BLaER1 (cell line): ENCODE measurements around the gene CGGBP1.
A peak's percentile ranks its signal among the peaks of the same experiment; 100 is the strongest.

ENCODE experiments used
- H3K27ac ChIP-seq: shearing (Covaris generic); formaldehyde crosslinking; 2 replicates; pipeline ENCODE4 v1.8.1; 2022
- H3K27me3 ChIP-seq: shearing (Covaris generic); formaldehyde crosslinking; 2 replicates; pipeline ENCODE4 v1.8.1; 2022
- H3K36me3 ChIP-seq: shearing (Covaris generic); formaldehyde crosslinking; 2 replicates; pipeline ENCODE4 v1.8.1; 2022
- H3K4me1 ChIP-seq: shearing (Covaris generic); formaldehyde crosslinking; 2 replicates; pipeline ENCODE4 v1.8.1; 2022
- H3K4me2 ChIP-seq: shearing (Covaris generic); formaldehyde crosslinking; 2 replicates; pipeline ENCODE4 v1.8.1; 2022
- H3K4me3 ChIP-seq: shearing (Covaris generic); formaldehyde crosslinking; 2 replicates; pipeline ENCODE4 v1.8.1; 2022
- H3K9ac ChIP-seq: shearing (Covaris generic); formaldehyde crosslinking; 2 replicates; pipeline ENCODE4 v1.8.1; 2022
- H3K9me3 ChIP-seq: shearing (Covaris generic); formaldehyde crosslinking; 2 replicates; pipeline ENCODE4 v1.8.1; 2022
- H4K20me1 ChIP-seq: shearing (Covaris generic); formaldehyde crosslinking; 2 replicates; pipeline ENCODE4 v1.8.1; 2022
- Cebpa-rat ChIP-seq: shearing (Covaris generic); IDR thresholded peaks from 2 replicates; pipeline ENCODE4 v1.8.1; 2022

The CGGBP1 gene

DNA sequence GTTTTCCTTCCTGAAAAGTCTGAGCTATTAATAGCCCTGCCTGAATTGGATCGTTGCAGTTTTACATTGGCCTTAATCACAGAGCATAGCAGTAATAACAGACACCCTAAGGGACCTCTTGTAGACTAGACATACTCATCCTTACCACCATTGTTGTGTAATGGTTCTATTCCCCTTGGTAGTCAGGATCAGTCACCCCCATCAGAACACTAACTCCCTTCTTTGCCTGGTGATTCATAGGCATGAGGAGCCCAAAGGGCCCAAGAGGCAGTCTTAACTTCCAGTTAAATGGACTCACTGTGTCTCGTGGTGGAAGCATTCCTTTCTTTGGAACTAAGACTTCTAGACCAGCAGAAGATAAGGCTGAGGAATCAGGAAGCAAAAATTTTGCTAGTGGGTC, 20.2 kb downstream of the CGGBP1 start:
- H3K27ac ChIP-seq: no peak overlapping the region
- no peaks in the 10 kb centered on the region for H3K36me3 ChIP-seq
- no peaks in the 10 kb centered on the region for H4K20me1 ChIP-seq
- H3K4me3 ChIP-seq: no peak overlapping the region
- no peak overlapping the region for H3K4me2 ChIP-seq
- no peak overlapping the region for H3K9ac ChIP-seq
- H3K4me1 ChIP-seq: no peaks in the 10 kb centered on the region
- H3K9me3 ChIP-seq: no peaks in the 10 kb centered on the region
- no peak for TF ChIP-seq Cebpa-rat
- no peaks in the 10 kb centered on the region for H3K27me3 ChIP-seq

DNA sequence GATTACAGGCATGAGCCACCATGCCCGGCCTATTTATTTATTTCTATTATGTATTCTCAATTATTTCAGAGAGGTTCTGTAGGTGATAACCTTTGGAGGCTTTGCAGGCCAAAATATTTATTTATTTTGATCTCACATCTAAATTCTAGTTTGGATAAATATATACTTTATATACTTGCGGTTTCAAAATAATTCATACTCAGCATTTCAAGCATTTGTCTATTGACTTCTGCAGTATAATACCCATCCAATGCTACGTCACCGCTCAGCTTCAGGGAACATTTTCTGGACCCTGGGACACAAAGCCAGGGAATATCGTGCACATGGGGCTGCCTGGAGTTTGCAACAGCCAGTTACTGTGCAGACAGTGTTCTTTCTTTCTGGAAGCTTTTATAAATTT, 22.6 kb downstream of the CGGBP1 start:
- no peak for TF ChIP-seq Cebpa-rat
- no peaks in the 10 kb centered on the region for H3K36me3 ChIP-seq

GRCh38 chr3:88034491-88035275, 24.1 kb downstream of the CGGBP1 start:
- H3K4me3 ChIP-seq: no peak overlapping the region
- H3K27me3 ChIP-seq: no peaks in the 10 kb centered on the region
- TF ChIP-seq Cebpa-rat: no peak
- H3K9me3 ChIP-seq: no peaks in the 10 kb centered on the region
- no peak overlapping the region for H3K4me2 ChIP-seq
- H3K4me1 ChIP-seq: peaks cover 19% of the 10 kb centered on the region
- H3K9ac ChIP-seq: no peak overlapping the region
- H4K20me1 ChIP-seq: no peaks in the 10 kb centered on the region
- H3K36me3 ChIP-seq: no peaks in the 10 kb centered on the region
- no peak overlapping the region for H3K27ac ChIP-seq

More for the DNA sequence above, 22.6 kb downstream of the CGGBP1 start:
- no peaks in the 10 kb centered on the region for H3K9me3 ChIP-seq
- H3K27me3 ChIP-seq: no peaks in the 10 kb centered on the region
- H4K20me1 ChIP-seq: no peaks in the 10 kb centered on the region
- no peak overlapping the region for H3K4me2 ChIP-seq
- H3K9ac ChIP-seq: no peak overlapping the region
- H3K27ac ChIP-seq: no peak overlapping the region
- peaks cover 17% of the 10 kb centered on the region for H3K4me1 ChIP-seq
- H3K4me3 ChIP-seq: no peak overlapping the region

DNA sequence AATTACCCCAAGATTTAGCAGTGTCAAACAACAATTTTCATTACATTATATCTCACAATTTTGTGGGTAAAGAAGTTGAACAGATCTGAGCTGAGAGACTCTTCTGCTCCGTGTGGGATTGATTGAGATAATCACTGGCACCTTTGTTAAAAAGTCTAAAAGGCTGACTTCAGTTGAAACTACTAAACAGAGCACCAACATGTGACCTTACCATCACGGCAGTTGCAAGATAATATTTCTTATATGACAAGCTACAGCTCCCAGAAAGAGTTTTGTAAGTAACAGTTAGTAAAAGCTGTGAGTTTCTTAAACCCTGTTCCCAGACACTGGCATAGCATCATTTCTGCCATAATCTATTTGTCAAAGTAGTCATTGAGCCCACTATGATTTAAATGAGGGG, 25.0 kb downstream of the CGGBP1 start:
- H3K4me2 ChIP-seq: no peak overlapping the region
- no peak overlapping the region for H3K27ac ChIP-seq

DNA sequence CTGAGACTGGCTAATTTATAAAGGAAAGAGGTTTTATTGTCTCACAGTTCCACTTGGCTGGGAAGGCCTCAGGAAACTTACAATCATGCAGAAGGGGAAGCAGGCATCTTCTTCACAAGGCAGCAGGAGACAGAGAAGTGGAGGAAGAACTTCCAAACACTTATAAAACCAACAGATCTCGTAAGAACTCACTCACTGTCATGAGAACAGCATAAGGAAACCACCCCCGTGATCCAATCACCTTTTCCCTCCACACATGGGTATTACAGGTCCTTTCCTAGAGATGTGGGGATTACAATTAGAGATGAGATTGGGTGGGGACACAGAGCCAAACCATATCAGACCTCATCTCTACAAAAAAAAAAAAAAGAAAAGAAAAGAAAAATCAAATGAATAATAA, 25.7 kb downstream of the CGGBP1 start:
- no peaks in the 10 kb centered on the region for H4K20me1 ChIP-seq
- no peak overlapping the region for H3K9ac ChIP-seq
- no peaks in the 10 kb centered on the region for H3K27me3 ChIP-seq
- TF ChIP-seq Cebpa-rat: no peak
- peaks cover 19% of the 10 kb centered on the region for H3K4me1 ChIP-seq
- H3K4me2 ChIP-seq: peak overlapping the region; percentile 82
- H3K4me3 ChIP-seq: no peak overlapping the region
- peaks cover 5% of the 10 kb centered on the region; the same call in 1 of the 2 replicates for H3K9me3 ChIP-seq
- no peak overlapping the region for H3K27ac ChIP-seq
- H3K36me3 ChIP-seq: no peaks in the 10 kb centered on the region

More for the DNA sequence above, 25.0 kb downstream of the CGGBP1 start:
- Histone ChIP-seq H3K9me3 (no peaks in the 10 kb centered on the region), H3K9ac (no peak overlapping the region), H3K4me3 (no peak overlapping the region), H4K20me1 (no peaks in the 10 kb centered on the region), H3K36me3 (no peaks in the 10 kb centered on the region), H3K27me3 (no peaks in the 10 kb centered on the region), H3K4me1 (peaks cover 19% of the 10 kb centered on the region)
- TF ChIP-seq Cebpa-rat: no peak

- Histone ChIP-seq H3K4me3 (peak overlapping the region; percentile 56), H3K4me1 (peaks cover 19% of the 10 kb centered on the region), H3K4me2 (peak overlapping the region; percentile 82), H4K20me1 (no peaks in the 10 kb centered on the region), H3K27ac (peak overlapping the region; percentile 54), H3K9ac (peak overlapping the region; percentile 61; the same call in 1 of the 2 replicates), H3K36me3 (no peaks in the 10 kb centered on the region), H3K27me3 (no peaks in the 10 kb centered on the region), H3K9me3 (peaks cover 7% of the 10 kb centered on the region; the same call in 1 of the 2 replicates)
- no peak for TF ChIP-seq Cebpa-rat
Observed at GRCh38 chr3:88032245-88032644, 26.6 kb downstream of the CGGBP1 start.

DNA sequence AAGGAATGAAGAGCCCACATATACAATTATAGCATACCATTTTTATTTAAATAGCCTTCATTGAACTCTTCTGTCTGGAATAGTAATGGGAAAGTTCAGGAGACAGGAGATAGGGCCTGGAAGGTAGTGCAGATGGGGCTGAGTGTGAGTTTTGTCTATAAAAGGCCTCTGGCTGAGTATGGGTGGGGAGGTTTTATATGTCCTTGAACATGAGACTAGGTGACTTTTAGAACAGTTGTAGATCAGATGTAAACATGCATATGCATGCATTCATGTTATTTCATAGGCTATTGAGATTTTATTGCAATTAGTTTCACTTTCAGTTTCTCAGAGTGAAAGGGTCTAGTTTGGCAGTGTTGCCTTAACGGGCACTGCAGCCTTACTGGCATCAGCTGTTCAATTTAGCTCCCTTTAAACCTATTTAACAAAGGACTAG, 27.1 kb downstream of the CGGBP1 start:
- H3K4me3 ChIP-seq: peak overlapping the region; percentile 56
- peak overlapping the region; percentile 61 for H3K9ac ChIP-seq
- H3K4me1 ChIP-seq: peaks cover 19% of the 10 kb centered on the region
- H3K27ac ChIP-seq: peak overlapping the region; percentile 54
- H3K27me3 ChIP-seq: no peaks in the 10 kb centered on the region
- H3K4me2 ChIP-seq: peak overlapping the region; percentile 82
- no peaks in the 10 kb centered on the region for H4K20me1 ChIP-seq
- no peak for TF ChIP-seq Cebpa-rat
- no peaks in the 10 kb centered on the region for H3K36me3 ChIP-seq
- peaks cover 10% of the 10 kb centered on the region; the same call in 1 of the 2 replicates for H3K9me3 ChIP-seq

DNA sequence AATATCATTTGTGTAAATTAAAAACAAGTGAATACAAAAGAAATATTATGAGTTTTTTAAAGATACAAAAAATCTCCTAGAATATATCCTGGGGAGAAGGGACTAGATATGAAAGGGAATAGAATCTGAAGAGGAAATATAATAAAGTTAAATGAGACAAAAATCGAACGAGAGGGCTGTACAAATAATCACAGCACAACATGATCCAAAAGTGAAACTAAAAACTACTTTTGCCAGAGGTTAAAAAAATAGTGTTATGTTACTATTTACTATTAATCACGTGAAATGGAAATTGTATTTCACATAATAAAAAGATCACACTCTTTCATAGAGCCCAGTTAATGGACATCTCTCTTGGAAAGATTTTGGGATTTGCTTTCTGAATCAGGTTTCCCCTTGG, 28.6 kb downstream of the CGGBP1 start:
- no peak for TF ChIP-seq Cebpa-rat
- Histone ChIP-seq H3K9me3 (peaks cover 19% of the 10 kb centered on the region), H3K4me3 (no peak overlapping the region; the same call in 1 of the 2 replicates), H3K9ac (no peak overlapping the region), H3K27me3 (no peaks in the 10 kb centered on the region), H3K36me3 (no peaks in the 10 kb centered on the region), H3K4me1 (peaks cover 19% of the 10 kb centered on the region), H3K27ac (no peak overlapping the region), H4K20me1 (no peaks in the 10 kb centered on the region), H3K4me2 (peak overlapping the region; percentile 54)

GRCh38 chr3:88028876-88029275, 29.9 kb downstream of the CGGBP1 start:
- Histone ChIP-seq H3K4me2 (no peak overlapping the region), H3K4me1 (peaks cover 19% of the 10 kb centered on the region), H4K20me1 (no peaks in the 10 kb centered on the region), H3K4me3 (no peak overlapping the region), H3K9ac (no peak overlapping the region), H3K36me3 (no peaks in the 10 kb centered on the region), H3K27ac (no peak overlapping the region), H3K27me3 (no peaks in the 10 kb centered on the region), H3K9me3 (peaks cover 19% of the 10 kb centered on the region)
- TF ChIP-seq Cebpa-rat: no peak

GRCh38 chr3:88025001-88025552, 33.7 kb downstream of the CGGBP1 start:
- Histone ChIP-seq H4K20me1 (no peaks in the 10 kb centered on the region), H3K9me3 (peaks cover 19% of the 10 kb centered on the region), H3K4me2 (no peak overlapping the region), H3K27me3 (no peaks in the 10 kb centered on the region), H3K9ac (no peak overlapping the region), H3K27ac (no peak overlapping the region), H3K4me3 (no peak overlapping the region), H3K4me1 (no peaks in the 10 kb centered on the region), H3K36me3 (no peaks in the 10 kb centered on the region)
- no peak for TF ChIP-seq Cebpa-rat
